Measurements from ENCODE around the gene EDN3.

Gene EDN3

GRCh38 chr20:59365611-59366285 lies 65.3 kb downstream of the EDN3 start:
- DNase-seq, result no peak

- DNase-seq, result no peak
Measured at GRCh38 chr20:59371431-59371830, 71.0 kb downstream of the EDN3 start.

- no peak for DNase-seq
Measured at GRCh38 chr20:59374261-59374660, 73.8 kb downstream of the EDN3 start.

- no peak for DNase-seq
Measured at GRCh38 chr20:59375541-59375940, 75.1 kb downstream of the EDN3 start.

All from AML-193 (cell line).